ENCODE measurements around the gene BRD7.
"Not testable (repeated sequence)": the region's sequence is repeated elsewhere in the genome, so short reads cannot be mapped to it uniquely, and the experiment has no call there.

The BRD7 gene

DNA sequence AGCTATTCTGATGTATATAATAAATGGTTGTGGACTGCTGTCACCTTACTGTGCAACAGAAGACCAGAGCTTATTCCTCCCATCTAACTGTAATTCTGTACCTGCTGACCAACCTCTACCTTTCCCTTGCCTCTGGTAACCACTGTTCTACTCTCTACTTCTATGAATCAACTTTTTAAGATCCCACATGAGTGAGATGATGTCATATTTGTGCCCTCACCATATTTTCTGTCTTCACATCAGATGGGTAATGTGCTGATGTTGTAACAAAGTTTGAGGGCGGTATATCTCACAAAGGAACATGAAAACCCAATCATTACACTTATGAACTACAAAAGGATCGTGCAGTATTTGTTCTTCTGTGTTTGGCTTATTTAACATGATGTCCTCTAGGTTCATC is 16.8 kb downstream of the BRD7 start:
- Histone ChIP-seq H3K9ac (ENCODE audit: low read length) (no peak overlapping the region), H3K9me2 (replicated peaks; ENCODE audit: insufficient read depth, low read length) (no peaks in the 10 kb centered on the region), H3K27me3 (ENCODE audit: low read length) (no peaks in the 10 kb centered on the region), H3F3A (ENCODE audit: insufficient read depth) (peaks cover 20% of the 10 kb centered on the region), H3K4me3 (ENCODE audit: insufficient read depth, low read length, poor library complexity, severe bottlenecking) (no peak overlapping the region), H3K36me3 (ENCODE audit: low read length) (peaks cover 43% of the 10 kb centered on the region), H3K79me2 (ENCODE audit: insufficient read depth, low read length) (peaks cover 14% of the 10 kb centered on the region; the same call in 1 of the 2 replicates), H3K9me3 (ENCODE audit: insufficient read depth, low read length) (no peaks in the 10 kb centered on the region), H3K27ac (ENCODE audit: low read depth, low read length) (no peak overlapping the region), H3K4me2 (ENCODE audit: low read depth, low read length, poor library complexity, severe bottlenecking) (no peak overlapping the region), H2AFZ (ENCODE audit: low read depth, low read length, severe bottlenecking) (no peak overlapping the region), H4K20me1 (ENCODE audit: low read depth, low read length) (no peaks in the 10 kb centered on the region)
- TF ChIP-seq EZH2phosphoT487 (conservative IDR thresholded peaks at IDR 0.05; ENCODE audit: low read length), result no peak
- TF ChIP-seq, protein P1, sequence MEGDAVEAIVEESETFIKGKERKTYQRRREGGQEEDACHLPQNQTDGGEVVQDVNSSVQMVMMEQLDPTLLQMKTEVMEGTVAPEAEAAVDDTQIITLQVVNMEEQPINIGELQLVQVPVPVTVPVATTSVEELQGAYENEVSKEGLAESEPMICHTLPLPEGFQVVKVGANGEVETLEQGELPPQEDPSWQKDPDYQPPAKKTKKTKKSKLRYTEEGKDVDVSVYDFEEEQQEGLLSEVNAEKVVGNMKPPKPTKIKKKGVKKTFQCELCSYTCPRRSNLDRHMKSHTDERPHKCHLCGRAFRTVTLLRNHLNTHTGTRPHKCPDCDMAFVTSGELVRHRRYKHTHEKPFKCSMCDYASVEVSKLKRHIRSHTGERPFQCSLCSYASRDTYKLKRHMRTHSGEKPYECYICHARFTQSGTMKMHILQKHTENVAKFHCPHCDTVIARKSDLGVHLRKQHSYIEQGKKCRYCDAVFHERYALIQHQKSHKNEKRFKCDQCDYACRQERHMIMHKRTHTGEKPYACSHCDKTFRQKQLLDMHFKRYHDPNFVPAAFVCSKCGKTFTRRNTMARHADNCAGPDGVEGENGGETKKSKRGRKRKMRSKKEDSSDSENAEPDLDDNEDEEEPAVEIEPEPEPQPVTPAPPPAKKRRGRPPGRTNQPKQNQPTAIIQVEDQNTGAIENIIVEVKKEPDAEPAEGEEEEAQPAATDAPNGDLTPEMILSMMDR (IDR thresholded peaks at IDR 0.05; ENCODE audit: insufficient read depth, low read length, poor library complexity, severe bottlenecking), result no peak

DNA sequence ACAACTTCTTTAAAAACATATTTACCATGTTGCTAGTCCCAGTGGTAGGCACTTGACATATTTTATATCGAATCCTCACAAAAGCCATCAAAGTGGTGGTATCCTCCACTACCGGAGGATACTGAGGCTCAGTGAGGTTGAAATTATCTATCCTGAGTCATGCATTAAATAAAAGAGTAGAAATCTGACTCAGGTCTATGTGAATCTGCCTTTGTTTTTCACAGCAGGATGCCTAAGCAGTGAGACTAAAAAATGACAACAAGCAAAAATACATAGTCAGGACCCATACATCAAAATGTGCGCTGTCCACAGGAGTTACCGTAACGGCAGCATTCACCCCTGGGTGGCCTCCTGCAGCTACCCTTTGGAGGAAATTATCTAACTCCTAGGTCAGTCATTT is 17.7 kb downstream of the BRD7 start:
- Histone ChIP-seq H3K79me2 (ENCODE audit: insufficient read depth, low read length) (peaks cover 11% of the 10 kb centered on the region; the same call in 1 of the 2 replicates), H3K36me3 (ENCODE audit: low read length) (peaks cover 43% of the 10 kb centered on the region), H3K9me3 (ENCODE audit: insufficient read depth, low read length) (no peaks in the 10 kb centered on the region), H3K27me3 (ENCODE audit: low read length) (no peaks in the 10 kb centered on the region), H2AFZ (ENCODE audit: low read depth, low read length, severe bottlenecking) (no peak overlapping the region), H4K20me1 (ENCODE audit: low read depth, low read length) (no peaks in the 10 kb centered on the region), H3K4me2 (ENCODE audit: low read depth, low read length, poor library complexity, severe bottlenecking) (no peak overlapping the region), H3K9me2 (replicated peaks; ENCODE audit: insufficient read depth, low read length) (no peaks in the 10 kb centered on the region), H3K4me3 (ENCODE audit: insufficient read depth, low read length, poor library complexity, severe bottlenecking) (no peak overlapping the region), H3K9ac (ENCODE audit: low read length) (no peak overlapping the region), H3F3A (ENCODE audit: insufficient read depth) (peaks cover 13% of the 10 kb centered on the region; the same call in 1 of the 2 replicates), H3K27ac (ENCODE audit: low read depth, low read length) (no peak overlapping the region)
- no peak for TF ChIP-seq EZH2phosphoT487 (conservative IDR thresholded peaks at IDR 0.05; ENCODE audit: low read length)
- TF ChIP-seq, protein P1 (IDR thresholded peaks at IDR 0.05; ENCODE audit: insufficient read depth, low read length, poor library complexity, severe bottlenecking), result no peak

DNA sequence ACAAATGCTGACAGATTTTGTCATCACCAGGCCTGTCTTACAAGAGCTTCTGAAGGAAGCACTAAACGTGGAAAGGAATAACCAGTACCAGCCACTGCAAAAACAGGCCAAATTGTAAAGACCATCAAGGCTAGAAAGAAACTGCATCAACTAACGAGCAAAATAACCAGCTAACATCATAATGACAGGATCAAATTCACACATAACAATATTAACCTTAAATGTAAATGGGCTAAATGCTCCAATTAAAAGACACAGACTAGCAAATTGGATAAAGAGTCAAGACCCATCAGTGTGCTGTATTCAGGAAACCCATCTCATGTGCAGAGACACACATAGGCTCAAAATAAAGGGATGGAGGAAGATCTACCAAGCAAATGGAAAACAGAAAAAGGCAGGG is 23.6 kb downstream of the BRD7 start:
- peaks cover 24% of the 10 kb centered on the region for H3K36me3 ChIP-seq (ENCODE audit: low read length)
- H3K9me2 ChIP-seq (replicated peaks; ENCODE audit: insufficient read depth, low read length); H4K20me1 ChIP-seq (ENCODE audit: low read depth, low read length); H3F3A ChIP-seq (ENCODE audit: insufficient read depth); H3K9me3 ChIP-seq (ENCODE audit: insufficient read depth, low read length); H3K9ac ChIP-seq (ENCODE audit: low read length); H3K27ac ChIP-seq (ENCODE audit: low read depth, low read length); H3K4me2 ChIP-seq (ENCODE audit: low read depth, low read length, poor library complexity, severe bottlenecking); H3K79me2 ChIP-seq (ENCODE audit: insufficient read depth, low read length); H3K27me3 ChIP-seq (ENCODE audit: low read length); H2AFZ ChIP-seq (ENCODE audit: low read depth, low read length, severe bottlenecking); H3K4me3 ChIP-seq (ENCODE audit: insufficient read depth, low read length, poor library complexity, severe bottlenecking): not testable (repeated sequence)

GRCh38 chr16:50343566-50343965 is 25.2 kb downstream of the BRD7 start:
- not testable (repeated sequence) for H4K20me1 ChIP-seq (ENCODE audit: low read depth, low read length); H3K79me2 ChIP-seq (ENCODE audit: insufficient read depth, low read length); H2AFZ ChIP-seq (ENCODE audit: low read depth, low read length, severe bottlenecking); H3K9me3 ChIP-seq (ENCODE audit: insufficient read depth, low read length); H3F3A ChIP-seq (ENCODE audit: insufficient read depth); H3K9me2 ChIP-seq (replicated peaks; ENCODE audit: insufficient read depth, low read length); H3K4me2 ChIP-seq (ENCODE audit: low read depth, low read length, poor library complexity, severe bottlenecking); H3K9ac ChIP-seq (ENCODE audit: low read length); H3K27ac ChIP-seq (ENCODE audit: low read depth, low read length); H3K4me3 ChIP-seq (ENCODE audit: insufficient read depth, low read length, poor library complexity, severe bottlenecking); H3K27me3 ChIP-seq (ENCODE audit: low read length)
- peaks cover 27% of the 10 kb centered on the region for H3K36me3 ChIP-seq (ENCODE audit: low read length)
